Mesenchymal stem cell (in vitro differentiated cells and primary cell): Measurements from ENCODE around the gene SPATA13.

Experiments used
- DNase-seq: peaks from one replicate; pipeline ENCODE4 v3.0.0-alpha.2; 2013
- H2AFZ ChIP-seq: one replicate; pipeline ENCODE4 v1.6.1; 2013; ENCODE audit warnings: low read depth, mild to moderate bottlenecking, control low read depth, inconsistent platforms, low read length, moderate library complexity
- H2AK5ac ChIP-seq: 2 replicates; pipeline ENCODE4 v1.6.1; 2013; ENCODE audit warnings: low read length, moderate library complexity, mild to moderate bottlenecking, inconsistent platforms; ENCODE audit not compliant: severe bottlenecking
- H2BK120ac ChIP-seq: one replicate; pipeline ENCODE4 v1.6.1; 2013; ENCODE audit warnings: low read depth, mild to moderate bottlenecking, inconsistent platforms, low read length, moderate library complexity
- H2BK12ac ChIP-seq, 2 experiments: one replicate each; pipeline ENCODE4 v1.6.1; 2013; ENCODE audit warnings: inconsistent platforms in 2 of 2, low read length in 2 of 2, mild to moderate bottlenecking in 2 of 2, moderate library complexity in 2 of 2, control low read depth in 1 of 2
- H2BK15ac ChIP-seq: one replicate; pipeline ENCODE4 v1.6.1; 2013; ENCODE audit warnings: mild to moderate bottlenecking, low read depth, inconsistent platforms; ENCODE audit not compliant: poor library complexity, severe bottlenecking
- H2BK5ac ChIP-seq: 2 replicates; pipeline ENCODE4 v1.6.1; 2013; ENCODE audit warnings: low read depth, mild to moderate bottlenecking, low read length, control low read depth, inconsistent platforms; ENCODE audit not compliant: poor library complexity, severe bottlenecking
- H3K14ac ChIP-seq, 2 experiments: one replicate each; pipeline ENCODE4 v1.6.1; 2013; ENCODE audit warnings: inconsistent platforms in 2 of 2, low read length in 2 of 2, control low read depth in 1 of 2, mild to moderate bottlenecking in 1 of 2, moderate library complexity in 1 of 2
- H3K18ac ChIP-seq, 2 experiments: one replicate each; pipeline ENCODE4 v1.6.1; 2013; ENCODE audit warnings: inconsistent platforms in 2 of 2, low read length in 2 of 2, control low read depth in 1 of 2, low read depth in 1 of 2, mild to moderate bottlenecking in 1 of 2
- H3K23ac ChIP-seq, 2 experiments: one replicate each; pipeline ENCODE4 v1.6.1; 2013; ENCODE audit warnings: inconsistent platforms in 2 of 2, low read length in 2 of 2, mild to moderate bottlenecking in 2 of 2, moderate library complexity in 2 of 2, control low read depth in 1 of 2
- H3K27ac ChIP-seq: 2 replicates; pipeline ENCODE4 v1.5.1; 2013; ENCODE audit warnings: mild to moderate bottlenecking, moderate library complexity, low read length, control low read depth, inconsistent platforms; ENCODE audit not compliant: poor library complexity, severe bottlenecking
- H3K27me3 ChIP-seq, 2 experiments: 2 replicates each; pipeline versions ENCODE4 v1.6.1 to v1.7.0; 2013; ENCODE audit warnings: low read length in 2 of 2, mild to moderate bottlenecking in 2 of 2, moderate library complexity in 2 of 2, control low read depth in 1 of 2, inconsistent platforms in 1 of 2; ENCODE audit not compliant: control insufficient read depth in 1 of 2, insufficient read depth in 1 of 2
- H3K36me3 ChIP-seq, 2 experiments: 2 replicates each; pipeline versions ENCODE4 v1.6.1 to v1.7.0; 2013; ENCODE audit warnings: low read length in 2 of 2, control low read depth in 1 of 2, inconsistent platforms in 1 of 2, low read depth in 1 of 2, mild to moderate bottlenecking in 1 of 2; ENCODE audit not compliant: insufficient read depth in 2 of 2, control insufficient read depth in 1 of 2
- H3K4ac ChIP-seq, 2 experiments: one replicate each; pipeline ENCODE4 v1.6.1; 2013; ENCODE audit warnings: inconsistent platforms in 2 of 2, low read length in 2 of 2, mild to moderate bottlenecking in 2 of 2, moderate library complexity in 2 of 2, control low read depth in 1 of 2, low read depth in 1 of 2
- H3K4me1 ChIP-seq: 2 replicates; pipeline ENCODE4 v1.6.1; 2013; ENCODE audit warnings: low read depth, low read length, control low read depth; ENCODE audit not compliant: control insufficient read depth, insufficient read depth
- H3K4me2 ChIP-seq: 2 replicates; pipeline ENCODE4 v1.6.1; 2013; ENCODE audit warnings: low read length, mild to moderate bottlenecking, inconsistent platforms; ENCODE audit not compliant: poor library complexity, severe bottlenecking
- H3K4me3 ChIP-seq, 2 experiments: 2 replicates each; pipeline versions ENCODE4 v1.5.1 to v1.7.0; 2013; ENCODE audit warnings: low read length in 2 of 2, mild to moderate bottlenecking in 2 of 2, control low read depth in 1 of 2, low read depth in 1 of 2; ENCODE audit not compliant: insufficient read depth in 1 of 2
- H3K79me1 ChIP-seq: replicated peaks from 2 replicates; pipeline ENCODE4 v1.6.1; 2013; ENCODE audit warnings: mild to moderate bottlenecking, control low read depth, low read length, inconsistent platforms; ENCODE audit not compliant: poor library complexity, severe bottlenecking
- H3K9ac ChIP-seq: 2 replicates; pipeline ENCODE4 v1.7.0; 2013; ENCODE audit warnings: mild to moderate bottlenecking, low read length, moderate library complexity
- H3K9me3 ChIP-seq: 2 replicates; pipeline ENCODE4 v1.7.0; 2013; ENCODE audit warnings: mild to moderate bottlenecking, low read length; ENCODE audit not compliant: control insufficient read depth
- H4K8ac ChIP-seq: one replicate; pipeline ENCODE4 v1.6.1; 2013; ENCODE audit warnings: inconsistent platforms, mild to moderate bottlenecking, low read length, moderate library complexity
- H4K91ac ChIP-seq: one replicate; pipeline ENCODE4 v1.6.1; 2013; ENCODE audit warnings: mild to moderate bottlenecking, low read length, inconsistent platforms
- WGBS: methylation state at CpG from one replicate; pipeline ENCODE4 v1.1.7; 2013; ENCODE audit warnings: mixed read lengths; 5-methylcytosine and 5-hydroxymethylcytosine counted together

SPATA13 gene

GRCh38 chr13:24277761-24278160 lies 117.2 kb downstream of the SPATA13 start:
- Histone ChIP-seq H3K4me2 (no peak overlapping the region), H2BK15ac (no peak overlapping the region), H3K18ac (no peak overlapping the region), H2BK5ac (no peak overlapping the region), H2BK120ac (no peak overlapping the region), H2BK12ac (no peak overlapping the region), H3K79me1 (peaks cover 20% of the 10 kb centered on the region), H2AFZ (no peak overlapping the region), H3K9ac (no peak overlapping the region), H3K4me1 (peaks cover 13% of the 10 kb centered on the region), H3K4me3 (no peak overlapping the region), H3K4ac (no peak overlapping the region), H3K23ac (no peak overlapping the region), H3K27me3 (no peaks in the 10 kb centered on the region), H4K91ac (no peak overlapping the region), H4K8ac (no peak overlapping the region), H3K36me3 (no peaks in the 10 kb centered on the region), H3K9me3 (no peaks in the 10 kb centered on the region), H2AK5ac (no peak overlapping the region), H3K14ac (no peak overlapping the region), H3K27ac (no peak overlapping the region)
- no peak for DNase-seq
- 61% methylated on average over 4 of the region's 6 CpGs for WGBS

- Histone ChIP-seq H3K27ac (no peak overlapping the region), H3K4me1 (peaks cover 8% of the 10 kb centered on the region), H3K14ac (no peak overlapping the region), H3K4me2 (no peak overlapping the region), H3K79me1 (peaks cover 19% of the 10 kb centered on the region), H3K27me3 (no peaks in the 10 kb centered on the region), H3K4ac (no peak overlapping the region), H2BK120ac (no peak overlapping the region), H3K36me3 (peaks cover 0 to 3% of the 10 kb centered on the region in 2 experiments), H2BK15ac (no peak overlapping the region), H4K91ac (no peak overlapping the region), H3K9ac (no peak overlapping the region), H2BK12ac (no peak overlapping the region), H2BK5ac (no peak overlapping the region), H3K4me3 (no peak overlapping the region), H3K18ac (no peak overlapping the region), H4K8ac (peak overlapping the region; percentile 61), H3K9me3 (no peaks in the 10 kb centered on the region), H3K23ac (no peak overlapping the region), H2AFZ (no peak overlapping the region), H2AK5ac (no peak overlapping the region)
- WGBS: 92% methylated on average over 7 of the region's 8 CpGs
- DNase-seq: peak; percentile 45
These were observed 119.0 kb downstream of the SPATA13 start for GRCh38 chr13:24279327-24280110.

GRCh38 chr13:24280720-24281119 lies 120.2 kb downstream of the SPATA13 start:
- H3K4me1 ChIP-seq: peaks cover 6% of the 10 kb centered on the region
- H3K36me3 ChIP-seq: peaks cover 0 to 4% of the 10 kb centered on the region in 2 experiments
- no peak overlapping the region for H3K27ac ChIP-seq
- H3K4me3 ChIP-seq: no peak overlapping the region
- H3K9me3 ChIP-seq: no peaks in the 10 kb centered on the region
- H3K14ac ChIP-seq: no peak overlapping the region
- no peak overlapping the region for H4K91ac ChIP-seq
- H3K4ac ChIP-seq: no peak overlapping the region
- no peaks in the 10 kb centered on the region for H3K27me3 ChIP-seq
- peak overlapping the region; percentile 4 to 6 for H3K18ac ChIP-seq
- H3K9ac ChIP-seq: no peak overlapping the region
- H2BK5ac ChIP-seq: no peak overlapping the region
- no peak overlapping the region for H2AFZ ChIP-seq
- 96% methylated on average over 7 of the region's 7 CpGs for WGBS
- no peak for DNase-seq
- peaks cover 17% of the 10 kb centered on the region for H3K79me1 ChIP-seq
- no peak overlapping the region for H2BK120ac ChIP-seq
- no peak overlapping the region for H2AK5ac ChIP-seq
- H4K8ac ChIP-seq: no peak overlapping the region
- H2BK15ac ChIP-seq: no peak overlapping the region
- H3K23ac ChIP-seq: no peak overlapping the region
- H2BK12ac ChIP-seq: no peak overlapping the region
- no peak overlapping the region for H3K4me2 ChIP-seq

- no peak overlapping the region for H3K9ac ChIP-seq
- no peaks in the 10 kb centered on the region for H3K27me3 ChIP-seq
- H2BK5ac ChIP-seq: no peak overlapping the region
- peaks cover 6% of the 10 kb centered on the region for H3K4me1 ChIP-seq
- H3K4me3 ChIP-seq: no peak overlapping the region
- no peak overlapping the region for H3K23ac ChIP-seq
- no peak overlapping the region for H3K4me2 ChIP-seq
- H2BK12ac ChIP-seq: no peak overlapping the region
- peak overlapping the region in 1 of 2 experiments; percentile 6 for H3K18ac ChIP-seq
- DNase-seq: no peak
- WGBS: 94% methylated on average over 16 of the region's 18 CpGs
- no peak overlapping the region for H4K8ac ChIP-seq
- H2AK5ac ChIP-seq: no peak overlapping the region
- peaks cover 3 to 10% of the 10 kb centered on the region in 2 experiments for H3K36me3 ChIP-seq
- no peak overlapping the region for H3K14ac ChIP-seq
- H4K91ac ChIP-seq: no peak overlapping the region
- no peak overlapping the region for H2AFZ ChIP-seq
- no peak overlapping the region for H2BK120ac ChIP-seq
- peaks cover 17% of the 10 kb centered on the region for H3K79me1 ChIP-seq
- H3K4ac ChIP-seq: no peak overlapping the region
- no peak overlapping the region for H3K27ac ChIP-seq
- no peaks in the 10 kb centered on the region for H3K9me3 ChIP-seq
- H2BK15ac ChIP-seq: no peak overlapping the region
These were observed 120.9 kb downstream of the SPATA13 start for GRCh38 chr13:24281188-24282008.
